Neural crest cell (in vitro differentiated cells): Measurements from ENCODE around the gene ANKS1A. TPM values are rescaled to one million over a fixed set of nuclear protein-coding genes. Genes with fewer than 3 reads are reported as not detected.

Experiments
- DNase-seq: peaks from one replicate; pipeline ENCODE4 v3.0.0; 2021; ENCODE audit warnings: low read depth, mixed read lengths, low spot score
- H3K27ac Mint-ChIP-seq: one replicate; pipeline ENCODE4 v1.8.0; 2021; ENCODE audit warnings: mild to moderate bottlenecking, mixed read lengths; ENCODE audit not compliant: unreplicated experiment
- H3K27me3 Mint-ChIP-seq: 2 replicates; pipeline ENCODE4 v1.8.0; 2021; ENCODE audit warnings: low read depth, mild to moderate bottlenecking, mixed read lengths
- H3K36me3 Mint-ChIP-seq: 2 replicates; pipeline ENCODE4 v1.8.0; 2021; ENCODE audit warnings: low read depth, mild to moderate bottlenecking, mixed read lengths
- H3K4me1 Mint-ChIP-seq: 2 replicates; pipeline ENCODE4 v1.8.0; 2021; ENCODE audit warnings: mixed read lengths
- H3K4me3 Mint-ChIP-seq: one replicate; pipeline ENCODE4 v1.8.0; 2021; ENCODE audit warnings: mild to moderate bottlenecking, mixed read lengths
- H3K9me3 Mint-ChIP-seq: 2 replicates; pipeline ENCODE4 v1.8.0; 2021; ENCODE audit warnings: mixed read lengths
- total RNA-seq: library from RNA; stranded (reverse); gene quantifications from 2 replicates; pipeline ENCODE4 v1.2.1, GENCODE V29; 2021
- TF ChIP-seq, protein P1 (sequence below): fragments of 200-600 bp; sonication (generic); conservative IDR thresholded peaks from 2 replicates; pipeline ENCODE4 v1.5.0; 2021; ENCODE audit warnings: antibody characterized with exemption, mild to moderate bottlenecking

Gene ANKS1A
- total RNA-seq, 1 donor from 2014 or later, result 33.2 TPM

DNA sequence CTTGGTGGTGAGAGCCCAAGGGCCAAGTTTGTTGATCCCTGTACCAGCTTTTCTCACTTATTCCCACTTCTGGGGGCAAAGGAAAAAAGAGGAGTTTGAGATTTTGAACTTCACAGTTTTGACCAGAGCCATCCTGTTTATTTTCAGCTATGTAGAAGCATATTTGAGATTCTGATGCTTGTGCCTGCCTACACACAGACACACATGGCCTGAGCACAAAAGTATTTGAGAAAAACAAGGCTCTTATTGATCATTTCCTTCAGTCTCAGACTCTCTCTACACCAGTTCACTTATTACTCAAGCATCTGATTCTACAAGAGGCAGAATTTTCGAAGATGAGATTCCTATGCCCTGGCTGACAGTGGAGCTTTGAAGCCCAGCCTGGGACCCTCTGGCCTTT is 151.3 kb downstream of the ANKS1A start:
- Mint-ChIP-seq H3K9me3 (no peaks in the 10 kb centered on the region), H3K27me3 (no peaks in the 10 kb centered on the region), H3K27ac (peak overlapping the region; percentile 73), H3K4me3 (no peak overlapping the region), H3K4me1 (peaks cover 34% of the 10 kb centered on the region), H3K36me3 (peaks cover 2% of the 10 kb centered on the region)
- DNase-seq, result no peak
- TF ChIP-seq, protein P1, sequence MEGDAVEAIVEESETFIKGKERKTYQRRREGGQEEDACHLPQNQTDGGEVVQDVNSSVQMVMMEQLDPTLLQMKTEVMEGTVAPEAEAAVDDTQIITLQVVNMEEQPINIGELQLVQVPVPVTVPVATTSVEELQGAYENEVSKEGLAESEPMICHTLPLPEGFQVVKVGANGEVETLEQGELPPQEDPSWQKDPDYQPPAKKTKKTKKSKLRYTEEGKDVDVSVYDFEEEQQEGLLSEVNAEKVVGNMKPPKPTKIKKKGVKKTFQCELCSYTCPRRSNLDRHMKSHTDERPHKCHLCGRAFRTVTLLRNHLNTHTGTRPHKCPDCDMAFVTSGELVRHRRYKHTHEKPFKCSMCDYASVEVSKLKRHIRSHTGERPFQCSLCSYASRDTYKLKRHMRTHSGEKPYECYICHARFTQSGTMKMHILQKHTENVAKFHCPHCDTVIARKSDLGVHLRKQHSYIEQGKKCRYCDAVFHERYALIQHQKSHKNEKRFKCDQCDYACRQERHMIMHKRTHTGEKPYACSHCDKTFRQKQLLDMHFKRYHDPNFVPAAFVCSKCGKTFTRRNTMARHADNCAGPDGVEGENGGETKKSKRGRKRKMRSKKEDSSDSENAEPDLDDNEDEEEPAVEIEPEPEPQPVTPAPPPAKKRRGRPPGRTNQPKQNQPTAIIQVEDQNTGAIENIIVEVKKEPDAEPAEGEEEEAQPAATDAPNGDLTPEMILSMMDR, result no peak

DNA sequence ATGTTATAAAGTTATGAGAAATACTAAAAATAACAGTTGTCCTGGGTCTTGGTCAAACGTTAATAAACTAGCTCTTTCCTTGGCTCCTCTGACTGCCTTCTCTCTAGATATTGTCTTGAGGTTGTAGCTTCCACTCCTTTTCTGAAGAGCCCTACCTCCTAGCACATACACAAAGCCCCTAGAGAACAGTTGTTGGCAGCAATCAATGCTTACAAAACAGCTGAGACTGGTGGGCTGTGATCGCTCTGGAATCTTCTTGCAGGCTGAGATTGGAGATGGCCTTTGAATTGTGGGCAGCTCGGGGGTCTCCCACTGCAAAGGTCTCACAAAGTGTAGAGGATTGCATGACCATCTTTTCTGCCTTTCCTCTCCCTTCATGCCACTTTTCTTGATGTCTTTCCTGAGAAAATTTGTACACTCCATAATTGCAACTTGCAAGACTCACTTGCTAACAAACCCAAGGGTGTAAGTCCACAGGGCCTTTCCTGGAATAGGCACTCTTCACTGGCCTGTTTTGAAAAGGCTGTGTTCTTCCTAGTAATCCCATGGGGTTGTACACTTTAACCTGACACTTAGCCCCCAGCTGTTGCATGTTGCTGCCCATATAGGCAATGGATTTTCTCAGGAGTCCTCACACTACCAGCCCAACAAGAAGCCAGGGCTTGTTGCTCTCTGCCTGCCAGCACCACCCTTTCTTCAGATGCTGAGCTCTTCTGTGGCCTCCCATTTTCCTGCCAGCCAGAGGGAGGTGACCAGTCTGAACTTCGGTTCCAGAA is 152.2 kb downstream of the ANKS1A start:
- Mint-ChIP-seq H3K4me3 (no peak overlapping the region), H3K36me3 (peaks cover 2% of the 10 kb centered on the region), H3K4me1 (peaks cover 34% of the 10 kb centered on the region), H3K27me3 (no peaks in the 10 kb centered on the region), H3K9me3 (no peaks in the 10 kb centered on the region), H3K27ac (no peak overlapping the region)
- DNase-seq, result no peak
- TF ChIP-seq, protein P1, result no peak

DNA sequence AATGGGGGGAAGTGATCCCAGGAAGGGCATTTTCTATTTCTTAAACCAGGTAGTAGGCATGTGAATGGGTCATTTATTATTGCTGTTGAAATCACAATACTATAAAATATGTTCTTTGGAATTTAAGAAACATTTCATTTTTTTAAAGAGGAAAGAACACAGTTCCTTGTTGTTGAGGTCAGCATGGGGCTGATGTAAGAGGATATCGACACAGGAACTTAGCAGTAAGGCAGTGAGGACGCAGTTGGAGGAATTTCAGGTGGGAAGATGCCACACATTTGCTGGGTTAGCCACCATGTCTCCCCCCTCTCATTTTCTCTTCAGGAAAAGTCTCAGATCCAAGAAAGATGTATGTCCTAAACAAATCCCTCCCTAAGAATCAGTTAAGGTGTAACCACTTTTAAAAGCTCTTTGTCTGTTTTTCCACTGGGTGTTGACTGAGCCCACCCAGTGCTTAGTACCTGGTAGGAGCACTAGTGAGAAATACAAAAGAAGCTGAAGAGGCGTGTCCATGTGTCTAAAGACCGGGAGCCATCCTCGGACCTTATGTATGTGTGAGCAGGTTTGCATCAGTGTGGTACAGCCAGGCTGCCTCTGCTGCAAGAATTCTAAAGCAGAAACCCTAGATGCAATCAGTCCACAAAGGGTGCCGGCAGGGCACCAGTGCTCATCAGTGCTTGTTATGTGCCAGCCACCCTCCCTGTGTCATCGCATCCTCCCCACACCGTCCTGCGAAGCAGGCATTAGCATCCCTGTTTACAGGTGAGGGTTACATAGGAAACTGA is 153.2 kb downstream of the ANKS1A start:
- no peaks in the 10 kb centered on the region for H3K9me3 Mint-ChIP-seq
- H3K4me3 Mint-ChIP-seq, result no peak overlapping the region
- DNase-seq, result no peak
- peaks cover 32% of the 10 kb centered on the region for H3K4me1 Mint-ChIP-seq
- TF ChIP-seq, protein P1, result no peak
- peaks cover 2% of the 10 kb centered on the region for H3K36me3 Mint-ChIP-seq
- no peak overlapping the region for H3K27ac Mint-ChIP-seq
- H3K27me3 Mint-ChIP-seq, result no peaks in the 10 kb centered on the region

DNA sequence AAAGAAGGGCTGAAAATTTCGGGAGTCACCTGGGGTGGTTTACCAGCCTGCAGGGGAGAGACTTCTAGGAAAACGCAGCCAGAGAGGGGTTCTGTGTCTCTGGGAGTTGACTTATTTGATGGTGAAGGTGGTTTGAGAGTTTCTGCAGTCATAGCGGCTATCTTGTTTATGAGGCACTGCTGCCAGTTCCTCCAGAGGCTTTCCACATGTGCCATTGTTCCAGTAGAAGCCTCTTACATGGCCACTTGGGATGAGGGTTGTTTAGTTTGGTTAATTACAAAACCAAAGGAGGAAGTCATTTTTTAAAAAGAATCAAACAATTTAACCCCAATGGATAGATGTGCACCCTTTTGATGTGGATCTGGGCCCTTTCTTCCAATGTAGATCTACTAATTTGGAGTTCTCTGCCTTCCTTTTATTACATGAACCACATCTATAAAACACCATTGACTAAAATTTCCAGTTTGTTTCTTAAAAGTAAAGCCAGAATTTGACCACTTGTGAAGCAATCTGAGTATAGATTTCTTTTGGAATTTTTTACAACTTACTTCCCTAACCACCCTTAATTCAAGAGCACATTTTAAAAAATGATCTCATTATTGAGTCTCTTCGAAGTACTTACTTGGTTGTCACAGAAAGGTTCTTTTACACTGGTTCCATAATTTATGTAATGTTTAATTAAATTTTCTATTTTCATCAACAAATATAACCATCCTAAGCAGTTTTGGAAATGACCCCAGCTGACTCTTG is 154.5 kb downstream of the ANKS1A start:
- H3K9me3 Mint-ChIP-seq, result no peaks in the 10 kb centered on the region
- DNase-seq, result no peak
- peak overlapping the region; percentile 3 for H3K4me3 Mint-ChIP-seq
- peak overlapping the region; percentile 3 for H3K27ac Mint-ChIP-seq
- no peaks in the 10 kb centered on the region for H3K27me3 Mint-ChIP-seq
- H3K4me1 Mint-ChIP-seq, result peaks cover 24% of the 10 kb centered on the region
- TF ChIP-seq, protein P1, result no peak
- no peaks in the 10 kb centered on the region for H3K36me3 Mint-ChIP-seq

DNA sequence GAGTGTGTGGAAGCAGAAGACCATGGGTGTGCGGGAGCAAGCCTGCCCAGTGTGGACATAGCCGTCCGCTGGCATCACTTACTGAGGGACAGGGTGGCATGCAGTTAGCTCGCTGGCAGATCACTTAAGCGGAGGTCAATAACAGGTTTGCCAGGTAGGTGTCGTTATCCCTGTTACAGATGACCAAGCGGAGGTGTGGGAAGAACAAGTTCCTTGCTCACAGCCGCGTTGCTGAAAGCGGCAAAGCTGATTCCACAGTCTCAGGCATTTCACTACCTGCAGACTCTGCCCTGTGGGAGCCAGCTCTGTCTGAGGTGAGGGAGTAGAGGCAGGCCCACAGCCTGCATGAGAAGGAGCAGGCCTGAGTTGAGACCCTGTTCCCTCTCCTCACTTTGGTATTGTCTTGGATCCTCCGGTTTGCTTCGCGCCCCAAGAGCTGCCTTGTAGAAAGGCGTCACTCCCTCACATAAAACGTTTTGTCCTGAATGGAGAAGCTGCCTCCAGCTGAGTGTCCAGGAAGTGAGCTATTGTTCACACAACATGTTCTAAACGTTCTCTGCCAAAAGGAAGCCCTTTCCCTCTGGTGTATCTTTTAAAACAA is 155.2 kb downstream of the ANKS1A start:
- DNase-seq, result no peak
- H3K27ac Mint-ChIP-seq, result peak overlapping the region; percentile 94
- H3K27me3 Mint-ChIP-seq, result no peaks in the 10 kb centered on the region
- H3K4me1 Mint-ChIP-seq, result peaks cover 24% of the 10 kb centered on the region
- H3K9me3 Mint-ChIP-seq, result no peaks in the 10 kb centered on the region
- TF ChIP-seq, protein P1, result no peak
- no peaks in the 10 kb centered on the region for H3K36me3 Mint-ChIP-seq
- peak overlapping the region; percentile 40 for H3K4me3 Mint-ChIP-seq
